Epidermal melanocyte (primary cell): ENCODE measurements around the gene ZNF385A.

ENCODE experiments used
- DNase-seq: peaks from one replicate; pipeline ENCODE4 v3.0.0; 2011; ENCODE audit warnings: low spot score; ENCODE audit not compliant: insufficient read length

The ZNF385A gene

DNA sequence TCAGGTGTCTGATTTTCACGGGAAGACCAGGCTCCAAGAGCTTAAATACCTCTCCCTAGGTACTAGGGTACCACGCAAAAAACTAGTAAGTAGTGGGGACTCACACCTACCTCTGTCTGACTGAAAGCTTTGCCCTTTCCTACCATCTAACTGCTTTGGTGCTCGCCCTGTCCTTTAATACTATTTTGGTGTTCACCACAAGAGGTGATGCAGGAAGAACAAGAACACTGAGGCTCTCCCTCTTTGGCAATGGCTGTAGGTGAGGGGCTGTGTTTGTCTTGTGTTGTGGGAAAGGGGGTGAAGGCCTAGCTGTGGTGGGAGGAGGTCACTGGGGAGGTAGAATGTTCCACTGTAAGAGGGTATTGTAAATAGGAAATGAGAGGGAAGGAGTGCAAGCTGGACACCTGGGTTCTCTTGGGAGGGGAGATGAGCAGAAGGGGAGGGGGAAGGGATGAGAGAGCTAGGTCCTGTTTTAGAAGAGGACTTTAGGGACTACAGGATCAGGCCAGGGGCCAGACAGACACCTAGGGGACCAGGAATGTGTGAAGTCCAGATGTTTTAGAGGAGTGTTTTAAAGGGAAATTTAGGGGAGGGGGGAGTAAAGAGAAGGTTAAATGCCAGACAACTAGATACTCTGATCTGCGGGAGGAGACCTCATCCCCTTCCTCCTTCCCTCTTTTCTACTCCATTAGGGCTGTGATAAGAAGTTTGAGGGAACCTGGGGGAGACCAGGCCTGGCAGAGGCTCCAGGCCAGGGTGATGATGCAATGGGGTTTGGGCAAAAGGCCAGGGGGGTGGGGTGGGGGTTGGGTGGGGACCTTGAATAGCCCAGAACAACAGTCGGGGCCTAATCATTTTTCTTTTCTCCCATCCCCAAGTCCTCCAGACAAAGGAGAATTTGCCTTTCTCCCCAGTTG, 32.4 kb upstream of the ZNF385A start:
- DNase-seq = no peak

DNA sequence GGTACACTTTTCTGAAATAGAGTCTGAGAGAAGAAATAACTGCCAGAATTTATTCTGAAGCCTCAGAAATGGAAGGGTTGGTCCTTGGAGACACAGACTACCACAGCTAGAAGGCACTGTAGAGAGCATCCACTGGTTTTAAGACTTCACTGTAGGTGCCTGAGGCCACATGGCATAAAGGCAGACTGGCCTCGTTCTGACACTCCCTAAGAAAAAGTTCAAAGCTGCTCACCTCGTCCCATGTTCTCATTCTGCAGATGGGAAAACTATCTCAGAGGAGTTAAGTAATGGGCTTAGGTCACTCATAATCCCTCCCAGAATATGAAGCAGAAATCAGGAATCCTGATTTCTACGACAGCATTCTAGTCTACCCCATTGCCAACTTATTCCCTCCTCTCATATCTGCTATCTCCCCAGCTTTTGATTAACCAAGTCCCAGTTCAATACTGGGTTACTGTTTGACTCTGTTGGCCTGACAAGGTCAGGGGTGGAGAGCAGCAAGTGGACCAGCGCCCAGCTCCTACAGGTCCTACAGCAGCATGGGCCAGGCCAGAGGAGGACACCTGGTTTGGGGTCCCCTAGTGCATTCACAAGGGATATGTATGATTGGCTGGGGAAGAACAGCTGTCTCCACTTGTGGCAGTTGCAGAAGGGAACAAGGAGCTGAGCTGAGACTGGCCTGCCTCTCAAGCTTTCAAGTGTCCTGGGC, 30.8 kb upstream of the ZNF385A start:
- no peak for DNase-seq

- no peak for DNase-seq
These were observed 29.0 kb upstream of the ZNF385A start for GRCh38 chr12:54413284-54414190.

GRCh38 chr12:54412786-54413185, 28.3 kb upstream of the ZNF385A start:
- DNase-seq = no peak

DNA sequence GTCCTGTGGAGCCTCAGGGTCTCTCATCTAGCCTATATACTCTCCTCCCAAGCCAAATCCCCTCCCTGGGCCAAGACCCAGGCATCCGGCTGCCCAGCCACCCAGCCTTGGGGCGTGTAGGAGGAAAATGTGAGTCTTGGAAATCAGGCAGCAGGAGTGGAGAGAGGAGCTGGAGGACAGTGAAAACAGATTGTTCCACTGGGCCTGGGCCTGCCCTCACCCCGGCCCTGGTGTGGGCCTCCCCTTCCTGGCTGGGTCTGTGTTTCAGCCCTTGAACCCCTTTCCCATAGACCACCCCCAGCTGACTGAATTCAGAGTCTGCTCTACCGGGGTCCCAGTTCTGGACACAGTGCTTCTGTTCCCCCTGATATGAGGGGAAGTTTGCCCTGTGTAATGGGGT, 27.8 kb upstream of the ZNF385A start:
- no peak for DNase-seq

DNA sequence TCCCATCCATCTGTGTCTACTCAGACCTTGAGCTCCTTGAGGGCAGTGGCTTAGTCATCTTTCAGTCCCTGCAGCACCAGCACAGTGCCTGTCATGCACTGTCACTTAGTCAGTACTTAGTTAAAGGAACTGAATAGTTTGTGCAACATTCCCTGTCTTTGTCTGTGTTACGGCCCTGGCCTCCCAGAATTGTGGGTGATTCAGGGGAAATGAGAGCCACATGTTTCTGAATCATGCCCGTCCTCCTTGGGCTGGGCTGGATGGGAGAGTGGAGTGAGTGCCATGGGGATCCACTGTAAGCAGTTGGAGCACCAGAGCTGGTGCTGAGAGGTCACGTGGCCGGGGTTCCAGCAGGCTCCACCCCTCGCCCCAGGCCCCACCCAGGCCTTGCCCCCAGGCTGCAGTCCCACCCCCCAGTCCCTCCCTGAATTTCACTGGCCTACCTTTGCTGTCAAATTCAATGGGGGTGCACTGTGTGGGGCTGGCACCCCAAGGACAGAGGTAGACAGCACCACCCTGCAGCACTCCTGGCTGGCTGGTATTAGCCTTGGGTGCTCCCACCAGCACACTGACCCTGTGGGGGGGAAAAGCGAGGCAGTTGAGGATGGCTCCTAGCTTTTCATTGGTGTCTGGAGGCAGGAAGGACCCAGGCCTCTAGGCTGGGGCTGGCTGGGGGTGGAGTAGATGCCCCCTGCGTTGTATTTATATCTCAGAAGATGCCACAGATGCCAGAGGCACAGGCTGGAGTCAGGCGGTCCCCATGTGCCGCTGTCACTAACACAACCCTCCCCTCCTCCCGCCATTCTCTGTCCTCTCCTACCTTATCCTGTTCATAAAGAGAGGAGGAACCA, 27.1 kb upstream of the ZNF385A start:
- peak; percentile 67 for DNase-seq

- no peak for DNase-seq
These were observed 24.7 kb upstream of the ZNF385A start for GRCh38 chr12:54409267-54409666.

- DNase-seq = no peak
These were observed 22.8 kb upstream of the ZNF385A start for GRCh38 chr12:54407183-54407905.

DNA sequence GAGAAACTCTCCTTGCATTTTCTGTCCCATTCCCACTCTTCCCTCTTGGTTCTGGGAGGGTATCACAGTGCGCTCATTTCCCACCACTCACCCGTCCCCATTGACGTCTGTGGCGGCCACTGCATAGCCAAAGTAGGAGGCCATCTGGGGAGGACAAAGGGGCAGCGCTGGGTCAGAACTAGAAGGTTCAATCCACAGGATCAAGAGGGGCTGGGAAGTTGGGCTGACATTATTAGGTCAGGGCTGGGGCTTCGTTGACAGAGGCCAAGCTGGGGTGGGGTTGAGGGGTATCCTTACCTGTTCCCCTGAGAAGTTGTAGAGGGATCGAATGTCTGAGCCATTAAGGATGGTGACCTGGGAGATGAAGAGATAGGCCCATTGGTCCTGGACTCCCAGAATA, 21.0 kb upstream of the ZNF385A start:
- DNase-seq = no peak

DNA sequence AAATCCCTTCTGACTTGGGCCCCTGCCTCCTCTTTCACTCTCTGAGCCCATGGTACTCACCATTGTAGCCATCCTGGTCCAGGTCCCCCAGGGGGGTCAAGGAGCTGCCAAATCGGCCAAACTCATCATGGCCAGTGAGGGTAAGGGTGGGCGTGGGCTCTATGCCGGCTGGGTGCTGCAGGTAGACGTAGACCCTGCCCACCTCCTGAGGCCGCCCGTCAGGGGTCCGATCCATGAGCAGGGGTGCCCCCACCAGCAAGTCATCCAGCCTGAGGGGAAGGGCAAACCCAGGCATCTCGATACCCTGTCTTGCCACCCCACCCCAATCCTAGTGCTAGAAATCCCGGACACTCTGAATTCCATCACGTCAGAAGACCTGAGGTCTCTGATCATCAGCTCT, 20.6 kb upstream of the ZNF385A start:
- DNase-seq = no peak

- DNase-seq = no peak
These were observed 19.8 kb upstream of the ZNF385A start for GRCh38 chr12:54404061-54405004.

- DNase-seq = no peak
These were observed 16.6 kb upstream of the ZNF385A start for GRCh38 chr12:54401119-54401518.

GRCh38 chr12:54398995-54399793, 14.7 kb upstream of the ZNF385A start:
- peak; percentile 93 for DNase-seq

- no peak for DNase-seq
These were observed 13.7 kb upstream of the ZNF385A start for GRCh38 chr12:54398218-54398617.

- no peak for DNase-seq
These were observed 12.6 kb upstream of the ZNF385A start for GRCh38 chr12:54397157-54397556.

DNA sequence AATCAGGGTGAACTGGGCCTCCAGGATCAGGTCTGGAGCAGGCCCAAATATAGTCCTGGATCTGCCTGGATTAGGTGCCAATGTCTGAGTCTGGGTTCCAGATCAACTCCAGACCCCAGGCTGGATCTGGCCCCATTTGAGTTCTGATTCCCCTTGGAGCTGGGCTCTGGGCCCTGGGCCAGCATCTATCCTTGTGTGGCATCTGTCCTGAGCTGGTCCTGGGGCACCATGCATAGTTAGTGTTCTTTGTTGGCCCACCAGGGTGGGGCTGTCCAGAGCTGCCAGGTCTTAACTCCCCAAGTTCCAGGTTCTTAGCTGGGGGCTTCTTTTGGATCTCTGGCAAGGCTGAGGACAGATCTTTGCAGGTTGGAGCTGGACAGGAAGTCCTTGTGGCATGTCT, 11.0 kb upstream of the ZNF385A start:
- DNase-seq = no peak

GRCh38 chr12:54394986-54395385, 10.5 kb upstream of the ZNF385A start:
- DNase-seq = no peak

GRCh38 chr12:54394281-54394719, 9.8 kb upstream of the ZNF385A start:
- DNase-seq = no peak
